WI38 (cell line): ENCODE measurements around the gene SIMC1.
"Not testable (repeated sequence)": the region's sequence is repeated elsewhere in the genome, so short reads cannot be mapped to it uniquely, and the experiment has no call there.

Experiments
- H3K4me3 ChIP-seq: 2 replicates; pipeline ENCODE4 v1.5.1; 2011; ENCODE audit warnings: low read depth, mild to moderate bottlenecking, control low read depth, low read length
- TF ChIP-seq, protein P1 (sequence below): IDR thresholded peaks from 2 replicates; pipeline ENCODE4 v1.5.1; 2012; ENCODE audit warnings: low read depth, mild to moderate bottlenecking, control low read depth, low read length

The SIMC1 gene

DNA sequence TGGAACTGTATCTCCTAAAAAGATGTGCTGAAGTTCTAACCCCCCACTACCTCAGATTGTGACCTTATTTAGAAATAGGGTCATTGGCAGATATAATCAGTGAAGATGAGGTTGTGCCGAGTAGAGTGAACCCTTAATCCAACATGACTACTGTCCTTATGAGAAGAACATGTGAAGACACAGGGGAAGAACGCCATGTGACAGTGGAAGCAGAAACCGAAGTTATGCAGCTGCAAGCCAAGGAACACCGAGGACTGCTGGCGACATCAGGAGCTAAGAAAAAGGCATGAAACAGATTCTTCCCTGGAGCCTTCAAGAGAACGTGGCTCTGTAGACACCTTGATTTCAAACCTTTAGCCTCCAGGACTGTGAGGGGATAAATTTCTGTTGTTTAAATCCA lies 6.8 kb downstream of the SIMC1 start:
- H3K4me3 ChIP-seq = not testable (repeated sequence)

DNA sequence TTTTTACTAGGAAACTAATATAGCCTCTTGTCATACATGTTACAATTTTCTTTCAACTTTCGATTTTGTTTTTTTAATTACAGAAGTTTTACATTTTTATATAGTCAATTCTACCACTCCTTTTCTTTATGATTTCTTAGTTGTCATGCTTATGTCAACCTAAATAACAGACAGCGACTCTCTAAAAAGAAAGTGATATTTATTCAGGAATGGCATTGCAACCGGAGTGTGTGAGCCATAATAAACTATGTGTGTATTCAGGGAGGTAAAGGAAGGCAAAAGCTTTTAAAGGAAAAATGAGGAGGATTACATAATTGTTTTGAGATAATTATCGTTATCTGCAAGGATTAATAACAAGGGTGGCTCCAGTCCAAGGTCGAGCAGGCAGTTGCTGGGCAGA lies 7.3 kb downstream of the SIMC1 start:
- H3K4me3 ChIP-seq = not testable (repeated sequence)

DNA sequence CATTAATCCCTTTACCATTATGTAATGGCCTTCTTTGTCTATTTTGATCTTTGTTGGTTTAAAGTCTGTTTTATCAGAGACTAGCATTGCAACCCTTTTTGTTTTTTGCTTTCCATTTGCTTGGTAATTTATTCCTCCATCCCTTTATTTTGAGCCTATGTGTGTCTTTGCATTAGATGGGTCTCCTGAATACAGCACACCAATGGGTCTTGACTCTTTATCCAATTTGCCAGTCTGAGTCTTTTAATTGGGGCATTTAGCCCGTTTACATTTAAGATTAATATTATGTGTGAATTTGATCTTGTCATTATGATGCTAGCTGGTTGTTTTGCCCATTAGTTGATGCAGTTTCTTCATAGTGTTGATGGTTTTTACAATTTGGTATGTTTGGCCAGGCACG lies 12.5 kb downstream of the SIMC1 start:
- not testable (repeated sequence) for H3K4me3 ChIP-seq

DNA sequence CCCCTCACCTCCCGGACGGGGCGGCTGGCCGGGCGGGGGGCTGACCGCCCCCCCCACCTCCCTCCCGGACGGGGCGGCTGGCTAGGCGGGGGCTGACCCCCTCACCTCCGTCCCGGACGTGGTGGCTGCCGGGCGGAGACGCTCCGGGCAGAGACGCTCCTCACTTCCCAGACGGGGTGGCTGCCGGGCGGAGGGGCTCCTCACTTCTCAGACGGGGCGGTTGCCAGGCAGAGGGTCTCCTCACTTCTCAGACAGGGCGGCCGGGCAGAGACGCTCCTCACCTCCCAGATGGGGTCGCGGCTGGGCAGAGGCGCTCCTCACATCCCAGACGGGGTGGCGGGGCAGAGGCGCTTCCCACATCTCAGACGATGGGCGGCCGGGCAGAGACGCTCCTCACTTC lies 13.9 kb downstream of the SIMC1 start:
- not testable (repeated sequence) for H3K4me3 ChIP-seq

DNA sequence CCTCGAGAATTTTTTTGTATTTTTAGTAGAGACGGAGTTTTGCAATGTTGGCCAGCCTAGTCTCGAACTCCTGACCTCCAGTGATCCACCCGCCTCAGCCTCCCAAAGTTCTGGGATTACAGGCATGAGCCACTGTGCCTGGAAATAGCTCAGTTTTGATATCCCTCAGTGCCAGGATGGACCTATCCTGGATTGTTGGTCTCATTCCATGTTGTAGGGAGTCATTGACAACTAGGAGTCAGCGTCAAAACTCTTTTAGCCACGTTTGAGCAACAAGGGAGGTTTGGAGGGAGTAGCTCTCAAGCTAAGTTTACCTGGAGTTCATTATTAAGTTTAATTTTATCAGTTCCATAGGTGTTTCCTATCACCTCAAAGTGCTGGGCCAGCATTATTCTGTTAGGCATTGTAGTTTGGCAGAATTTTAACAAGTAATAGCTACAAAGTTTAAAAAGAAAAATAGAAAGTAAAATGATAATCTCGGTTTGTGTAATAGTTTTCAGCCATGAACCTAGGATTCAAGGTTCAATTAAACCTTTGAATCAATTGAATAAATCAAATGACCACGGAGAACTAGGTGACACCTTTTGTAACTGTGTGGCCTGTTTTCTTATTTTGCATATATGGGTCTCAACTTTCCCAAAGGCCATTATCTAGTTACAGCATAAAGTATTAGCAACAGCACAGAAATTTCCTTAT lies 15.3 kb downstream of the SIMC1 start:
- H3K4me3 ChIP-seq = not testable (repeated sequence)

DNA sequence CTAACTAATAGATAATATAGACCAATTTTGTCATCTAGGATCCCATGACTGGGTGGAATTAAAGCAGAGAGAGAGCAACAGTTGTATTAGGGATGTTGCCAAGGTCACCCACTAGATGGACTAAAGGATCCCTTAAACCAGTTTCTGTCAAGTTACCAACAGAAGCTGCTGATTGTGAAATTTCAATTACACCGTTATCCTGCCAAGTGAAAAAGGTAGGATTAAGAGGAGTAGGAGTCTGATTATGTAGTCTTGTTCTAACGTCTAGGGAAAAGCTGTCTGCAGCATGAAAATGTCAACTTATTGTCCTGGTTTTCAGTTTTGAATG lies 15.8 kb downstream of the SIMC1 start:
- not testable (repeated sequence) for H3K4me3 ChIP-seq

DNA sequence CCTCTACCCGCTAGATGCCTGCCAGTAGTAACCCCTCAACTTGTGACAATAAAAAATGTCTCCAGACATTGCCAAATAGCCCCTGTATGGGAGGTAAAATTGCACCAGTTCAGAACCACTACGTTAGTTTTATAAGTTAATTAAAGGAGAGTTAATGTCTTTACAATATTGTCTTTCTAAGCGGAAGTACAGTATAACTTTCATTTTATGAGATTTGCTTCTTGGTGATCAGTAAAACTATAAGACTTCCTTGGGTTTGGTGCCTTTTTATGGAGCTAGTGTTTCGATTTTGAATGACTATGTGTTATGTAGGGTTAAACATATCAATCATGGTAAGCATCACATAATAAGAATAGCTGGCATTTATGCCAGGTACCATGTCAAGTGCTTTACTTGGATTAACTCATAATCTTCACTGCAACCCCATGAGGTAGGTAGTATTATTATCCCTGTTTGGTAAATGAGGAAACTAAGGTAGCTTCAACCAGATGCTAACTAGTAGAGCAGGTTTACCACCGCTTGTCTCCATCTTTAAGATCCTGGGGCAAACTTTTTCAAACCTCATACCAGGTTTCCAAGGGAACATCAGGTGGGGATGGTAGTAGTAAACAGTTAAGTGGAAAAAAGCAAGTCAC lies 19.8 kb downstream of the SIMC1 start:
- H3K4me3 ChIP-seq = not testable (repeated sequence)

DNA sequence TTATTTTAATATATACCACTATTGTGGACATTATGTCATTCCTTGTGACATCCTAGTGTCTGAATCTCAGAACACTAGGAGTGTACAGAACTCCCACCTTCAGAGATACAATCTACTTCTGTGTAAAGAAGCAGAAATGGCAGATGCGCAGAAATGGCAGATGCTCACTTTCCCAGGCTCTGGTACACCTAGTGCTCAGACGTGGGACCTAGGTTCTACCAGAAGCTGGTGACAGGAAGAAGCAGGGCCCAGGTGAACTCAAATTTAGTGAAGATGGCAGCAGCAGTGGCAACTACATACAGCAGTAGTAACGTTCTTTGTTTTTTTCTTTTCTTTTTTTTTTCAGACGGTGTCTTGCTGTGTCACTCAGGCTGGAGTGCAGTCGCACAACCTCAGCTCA lies 22.5 kb downstream of the SIMC1 start:
- not testable (repeated sequence) for H3K4me3 ChIP-seq

DNA sequence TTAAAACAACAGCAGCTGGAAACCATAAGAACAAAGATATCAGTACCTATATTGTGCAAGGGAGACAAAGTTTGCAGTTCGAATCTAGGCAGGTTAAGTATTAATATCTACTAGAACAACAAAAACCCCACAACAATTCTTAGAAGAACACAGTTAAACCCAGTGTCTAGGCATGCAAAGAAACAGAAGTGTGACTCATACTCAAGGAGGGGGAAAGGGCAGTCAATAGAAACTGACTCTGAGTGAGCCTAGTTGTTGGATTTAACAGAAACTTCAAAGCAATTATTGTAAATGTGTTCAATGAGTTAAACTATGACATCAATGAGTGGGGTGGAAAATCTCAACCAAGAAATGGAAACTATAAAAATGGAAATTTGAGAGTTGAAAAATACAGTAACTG lies 28.2 kb downstream of the SIMC1 start:
- H3K4me3 ChIP-seq = not testable (repeated sequence)

DNA sequence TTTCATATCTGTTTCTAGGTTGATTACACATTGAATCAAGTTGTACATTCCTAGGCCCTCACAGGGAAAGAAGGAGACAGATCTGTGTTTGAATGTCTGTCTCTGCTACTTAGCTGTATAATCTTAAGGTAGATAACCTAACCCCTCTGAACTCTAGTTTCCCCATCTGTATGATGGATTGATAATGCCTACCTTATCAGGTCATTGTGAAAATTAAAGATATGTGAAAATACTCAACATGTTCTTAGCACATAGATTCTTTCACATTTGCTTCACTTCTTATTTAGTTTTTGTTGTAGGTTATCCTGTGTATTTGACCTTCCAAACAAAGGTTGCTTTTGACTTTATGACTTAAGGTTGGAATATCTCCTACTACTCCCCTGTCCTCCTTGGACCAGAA lies 50.8 kb downstream of the SIMC1 start:
- H3K4me3 ChIP-seq = not testable (repeated sequence)

DNA sequence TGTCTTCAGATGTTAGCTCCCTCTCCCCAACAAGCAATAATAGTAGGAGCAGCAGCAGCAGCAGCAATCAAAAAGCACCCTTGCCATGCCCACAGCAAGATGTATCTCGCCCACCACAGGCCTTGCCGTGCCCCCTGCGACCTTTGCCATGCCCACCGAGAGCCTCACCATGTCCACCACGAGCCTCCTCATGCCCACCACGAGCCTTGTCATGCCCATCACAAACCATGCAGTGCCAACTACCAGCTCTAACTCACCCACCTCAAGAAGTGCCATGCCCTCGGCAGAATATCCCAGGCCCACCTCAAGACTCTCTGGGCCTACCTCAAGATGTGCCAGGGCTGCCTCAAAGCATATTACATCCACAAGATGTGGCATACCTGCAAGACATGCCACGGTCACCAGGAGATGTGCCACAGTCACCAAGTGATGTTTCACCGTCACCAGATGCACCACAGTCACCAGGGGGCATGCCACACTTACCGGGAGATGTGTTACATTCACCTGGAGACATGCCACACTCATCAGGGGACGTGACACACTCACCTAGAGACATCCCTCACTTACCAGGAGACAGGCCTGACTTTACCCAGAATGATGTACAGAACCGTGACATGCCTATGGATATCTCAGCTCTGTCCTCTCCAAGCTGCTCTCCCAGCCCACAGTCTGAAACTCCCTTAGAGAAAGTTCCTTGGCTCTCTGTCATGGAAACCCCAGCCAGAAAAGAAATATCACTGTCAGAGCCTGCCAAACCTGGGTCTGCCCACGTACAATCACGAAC lies 52.0 kb downstream of the SIMC1 start:
- not testable (repeated sequence) for H3K4me3 ChIP-seq

DNA sequence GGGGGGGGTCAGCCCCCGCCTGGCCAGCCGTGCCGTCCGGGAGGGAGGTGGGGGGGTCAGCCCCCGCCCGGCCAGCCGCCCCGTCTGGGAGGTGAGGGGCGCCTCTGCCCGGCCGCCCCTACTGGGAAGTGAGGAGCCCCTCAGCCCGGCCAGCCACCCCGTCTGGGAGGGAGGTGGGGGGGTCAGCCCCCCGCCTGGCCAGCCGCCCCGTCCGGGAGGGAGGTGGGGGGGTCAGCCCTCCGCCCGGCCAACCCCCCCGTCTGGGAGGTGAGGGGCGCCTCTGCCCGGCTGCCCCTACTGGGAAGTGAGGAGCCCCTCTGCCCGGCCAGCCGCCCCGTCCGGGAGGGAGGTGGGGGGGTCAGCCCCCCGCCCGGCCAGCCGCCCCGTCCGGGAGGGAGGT lies 67.1 kb downstream of the SIMC1 start:
- not testable (repeated sequence) for H3K4me3 ChIP-seq

DNA sequence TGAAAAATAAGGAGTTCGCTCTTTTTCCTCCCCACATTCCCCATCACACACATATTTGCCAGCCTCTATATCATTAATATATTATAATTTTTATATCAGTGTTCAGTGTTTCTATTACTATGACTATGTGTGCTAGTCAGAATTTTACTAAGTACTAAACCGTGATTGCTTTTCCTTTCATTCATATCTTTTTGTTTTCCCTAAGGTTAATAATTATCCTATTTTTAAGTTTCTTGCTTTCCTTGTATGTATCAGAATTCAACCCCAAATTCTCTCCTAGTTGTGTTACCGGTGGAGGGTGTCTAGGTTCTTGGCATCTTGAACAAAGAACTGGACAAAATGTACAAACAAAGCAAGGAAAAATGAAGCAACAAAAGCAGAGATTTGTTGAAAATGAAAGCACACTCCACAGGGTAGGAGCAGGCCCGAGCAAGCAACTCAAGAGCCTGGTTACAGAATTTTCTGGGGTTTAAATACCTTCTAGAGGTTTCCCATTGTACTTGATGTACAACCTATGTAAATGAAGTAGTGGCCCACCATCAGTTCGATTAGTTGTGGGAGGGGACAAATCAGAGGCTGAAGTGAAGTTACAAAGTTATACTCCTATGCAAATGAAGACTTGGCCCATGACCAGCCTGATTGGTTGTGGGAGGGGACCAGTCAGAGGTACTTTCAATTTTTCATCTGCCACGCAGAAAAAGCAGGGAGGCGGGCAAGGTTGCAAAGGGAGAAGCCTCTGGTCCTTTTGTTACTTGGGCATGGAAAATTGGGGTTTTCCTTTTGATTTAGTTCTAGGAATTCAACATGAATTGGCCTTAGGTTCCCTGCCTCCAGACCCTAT lies 79.5 kb downstream of the SIMC1 start:
- H3K4me3 ChIP-seq = no peak overlapping the region
- TF ChIP-seq, protein P1, sequence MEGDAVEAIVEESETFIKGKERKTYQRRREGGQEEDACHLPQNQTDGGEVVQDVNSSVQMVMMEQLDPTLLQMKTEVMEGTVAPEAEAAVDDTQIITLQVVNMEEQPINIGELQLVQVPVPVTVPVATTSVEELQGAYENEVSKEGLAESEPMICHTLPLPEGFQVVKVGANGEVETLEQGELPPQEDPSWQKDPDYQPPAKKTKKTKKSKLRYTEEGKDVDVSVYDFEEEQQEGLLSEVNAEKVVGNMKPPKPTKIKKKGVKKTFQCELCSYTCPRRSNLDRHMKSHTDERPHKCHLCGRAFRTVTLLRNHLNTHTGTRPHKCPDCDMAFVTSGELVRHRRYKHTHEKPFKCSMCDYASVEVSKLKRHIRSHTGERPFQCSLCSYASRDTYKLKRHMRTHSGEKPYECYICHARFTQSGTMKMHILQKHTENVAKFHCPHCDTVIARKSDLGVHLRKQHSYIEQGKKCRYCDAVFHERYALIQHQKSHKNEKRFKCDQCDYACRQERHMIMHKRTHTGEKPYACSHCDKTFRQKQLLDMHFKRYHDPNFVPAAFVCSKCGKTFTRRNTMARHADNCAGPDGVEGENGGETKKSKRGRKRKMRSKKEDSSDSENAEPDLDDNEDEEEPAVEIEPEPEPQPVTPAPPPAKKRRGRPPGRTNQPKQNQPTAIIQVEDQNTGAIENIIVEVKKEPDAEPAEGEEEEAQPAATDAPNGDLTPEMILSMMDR = no peak
